ENCODE measurements around the gene MEIS3. TPM values are rescaled to one million over a fixed set of nuclear protein-coding genes. Genes with fewer than 3 reads are reported as not detected.
A peak's percentile ranks its signal among the peaks of the same experiment; 100 is the strongest.

MEIS3 gene
- polyA plus RNA-seq, 3 donors, result not detected

- H3K27me3 Mint-ChIP-seq (ENCODE audit: low read depth in 3 of 3), result peaks cover 28 to 35% (median 31%) of the 10 kb centered on the region in 3 donors
- H3K27ac Mint-ChIP-seq, result no peak overlapping the region
- H2AFZ ChIP-seq (ENCODE audit: insufficient read depth, low read depth, low read length, poor library complexity, severe bottlenecking), result no peak overlapping the region
- H3K27me3 ChIP-seq (ENCODE audit: control insufficient read depth in 2 of 2, insufficient read depth in 2 of 2, low read length in 2 of 2), result peaks cover 5 to 23% of the 10 kb centered on the region in 2 donors
- no peak overlapping the region for H3K27ac ChIP-seq (ENCODE audit: low read depth in 1 of 2, low read length in 2 of 2)
- no peaks in the 10 kb centered on the region for H3K36me3 ChIP-seq (replicated peaks in 1 of 2; ENCODE audit: control insufficient read depth in 1 of 2, insufficient read depth in 2 of 2, low read length in 2 of 2)
- H3K9me3 ChIP-seq (replicated peaks in 1 of 2; ENCODE audit: control insufficient read depth in 1 of 2, insufficient read depth in 1 of 2, low read length in 2 of 2), result peaks cover 0 to 4% of the 10 kb centered on the region in 2 donors
- H3K36me3 Mint-ChIP-seq, result no peaks in the 10 kb centered on the region
- no peak overlapping the region for H3K4me2 ChIP-seq (replicated peaks; ENCODE audit: extremely low read depth, low read length, poor library complexity, severe bottlenecking)
- H3K4me1 ChIP-seq (ENCODE audit: control insufficient read depth in 1 of 2, insufficient read depth in 2 of 2, low read length in 2 of 2), result peaks cover 3 to 5% of the 10 kb centered on the region in 2 donors
- H3K9me3 Mint-ChIP-seq, result peaks cover 0 to 13% (median 9%) of the 10 kb centered on the region in 7 donors
- no peak overlapping the region for H3K4me3 ChIP-seq (replicated peaks in 1 of 3; ENCODE audit: low read depth in 2 of 3, low read length in 3 of 3)
- no peak overlapping the region for H3K4me3 Mint-ChIP-seq
- no peak for DNase-seq
- TF ChIP-seq CTCF (IDR thresholded peaks at IDR 0.05), result no peak
- no peaks in the 10 kb centered on the region for H3K79me2 ChIP-seq (ENCODE audit: insufficient read depth, low read length)
- WGBS (ENCODE audit: insufficient coverage), result 60% methylated on average over 7 of the region's 16 CpGs
- intact Hi-C loops (cut with micrococcal nuclease), result loop anchor here (5.0 to 10.0 kb wide), 2 partner anchors 80 to 82 kb away; partner anchors contain the start of gene NAPA (in 2 of the 2)
- H3K4me1 Mint-ChIP-seq, result peaks cover 3% of the 10 kb centered on the region
- no peak overlapping the region for H3K9ac ChIP-seq (ENCODE audit: insufficient read depth, low read length, poor library complexity, severe bottlenecking)
- no peaks in the 10 kb centered on the region for H4K20me1 ChIP-seq (ENCODE audit: insufficient read depth, low read length)
These were observed 15.9 kb upstream of the MEIS3 start for GRCh38 chr19:47435196-47435595.

DNA sequence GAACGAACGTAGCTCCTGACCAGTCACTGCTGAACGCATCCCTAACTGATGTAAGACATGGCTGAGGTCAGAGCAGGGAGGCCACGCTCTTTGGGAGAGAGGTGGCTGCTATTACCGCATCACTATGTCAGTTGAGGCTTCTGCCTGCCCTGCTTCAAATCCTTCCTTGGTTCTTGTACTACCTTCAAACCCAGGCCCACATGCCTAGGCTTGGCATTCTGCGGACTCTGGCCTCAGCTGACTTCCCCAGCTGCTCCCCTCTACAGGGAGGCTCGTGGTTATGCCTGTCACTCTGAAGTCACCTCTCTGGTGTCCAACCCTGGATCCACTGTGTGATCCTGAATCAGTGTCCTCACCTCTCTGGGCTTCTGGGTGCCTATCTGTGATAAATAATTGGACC, 14.8 kb upstream of the MEIS3 start:
- H3K4me1 Mint-ChIP-seq, result peaks cover 9% of the 10 kb centered on the region
- Histone ChIP-seq H2AFZ (ENCODE audit: insufficient read depth, low read depth, low read length, poor library complexity, severe bottlenecking) (no peak overlapping the region), H3K36me3 (replicated peaks in 1 of 2; ENCODE audit: control insufficient read depth in 1 of 2, insufficient read depth in 2 of 2, low read length in 2 of 2) (no peaks in the 10 kb centered on the region), H3K4me3 (replicated peaks in 1 of 3; ENCODE audit: low read depth in 2 of 3, low read length in 3 of 3) (no peak overlapping the region), H3K27me3 (ENCODE audit: control insufficient read depth in 2 of 2, insufficient read depth in 2 of 2, low read length in 2 of 2) (peaks cover 12 to 34% of the 10 kb centered on the region in 2 donors), H3K27ac (ENCODE audit: low read depth in 1 of 2, low read length in 2 of 2) (no peak overlapping the region), H4K20me1 (ENCODE audit: insufficient read depth, low read length) (no peaks in the 10 kb centered on the region), H3K79me2 (ENCODE audit: insufficient read depth, low read length) (no peaks in the 10 kb centered on the region), H3K4me1 (ENCODE audit: control insufficient read depth in 1 of 2, insufficient read depth in 2 of 2, low read length in 2 of 2) (peaks cover 3 to 11% of the 10 kb centered on the region in 2 donors), H3K4me2 (replicated peaks; ENCODE audit: extremely low read depth, low read length, poor library complexity, severe bottlenecking) (no peak overlapping the region), H3K9me3 (replicated peaks in 1 of 2; ENCODE audit: control insufficient read depth in 1 of 2, insufficient read depth in 1 of 2, low read length in 2 of 2) (peaks cover 0 to 11% of the 10 kb centered on the region in 2 donors), H3K9ac (ENCODE audit: insufficient read depth, low read length, poor library complexity, severe bottlenecking) (no peak overlapping the region)
- DNase-seq, result no peak
- intact Hi-C loops (cut with micrococcal nuclease), result loop anchor here in 1 of 2 donors (10.0 kb wide), 1 partner anchor 81 kb away; the partner anchor contains the start of gene NAPA
- peaks cover 0 to 2% of the 10 kb centered on the region in 2 donors for H3K36me3 Mint-ChIP-seq
- no peak for TF ChIP-seq CTCF (IDR thresholded peaks at IDR 0.05)
- WGBS (ENCODE audit: insufficient coverage), result 77% methylated on average over 4 of the region's 7 CpGs
- no peak overlapping the region for H3K4me3 Mint-ChIP-seq
- H3K27ac Mint-ChIP-seq, result peak overlapping the region in 1 of 7 donors; percentile 79
- peaks cover 0 to 17% (median 11%) of the 10 kb centered on the region in 7 donors for H3K9me3 Mint-ChIP-seq
- peaks cover 29 to 41% (median 36%) of the 10 kb centered on the region in 3 donors for H3K27me3 Mint-ChIP-seq (ENCODE audit: low read depth in 3 of 3)
